Astrocyte (in vitro differentiated cells and primary cell): Measurements from ENCODE around the gene CYP4F3.

Experiments used
- CTCF ChIP-seq: IDR thresholded peaks from 2 replicates; pipeline ENCODE4 v1.5.1; 2011; ENCODE audit warnings: low read depth, mild to moderate bottlenecking, inconsistent platforms, low read length, moderate library complexity; ENCODE audit not compliant: insufficient read depth
- EZH2 ChIP-seq: IDR thresholded peaks from 2 replicates; pipeline ENCODE4 v1.6.1; 2012; ENCODE audit warnings: mild to moderate bottlenecking, low read length, inconsistent platforms; ENCODE audit not compliant: insufficient read depth

- TF ChIP-seq CTCF (no peak), EZH2 (no peak)
Observed at GRCh38 chr19:15669891-15670290, 29.2 kb downstream of the CYP4F3 start.
